HPDE6-E6E7 (cell line): ENCODE results near the gene ZNF512B.
"Not testable (repeated sequence)": the region's sequence is repeated elsewhere in the genome, so short reads cannot be mapped to it uniquely, and the experiment has no call there.

Experiments
- DNase-seq: peaks from one replicate; pipeline ENCODE4 v3.0.0; 2011; ENCODE audit warnings: missing footprints; ENCODE audit errors: extremely low spot score

ZNF512B gene

DNA sequence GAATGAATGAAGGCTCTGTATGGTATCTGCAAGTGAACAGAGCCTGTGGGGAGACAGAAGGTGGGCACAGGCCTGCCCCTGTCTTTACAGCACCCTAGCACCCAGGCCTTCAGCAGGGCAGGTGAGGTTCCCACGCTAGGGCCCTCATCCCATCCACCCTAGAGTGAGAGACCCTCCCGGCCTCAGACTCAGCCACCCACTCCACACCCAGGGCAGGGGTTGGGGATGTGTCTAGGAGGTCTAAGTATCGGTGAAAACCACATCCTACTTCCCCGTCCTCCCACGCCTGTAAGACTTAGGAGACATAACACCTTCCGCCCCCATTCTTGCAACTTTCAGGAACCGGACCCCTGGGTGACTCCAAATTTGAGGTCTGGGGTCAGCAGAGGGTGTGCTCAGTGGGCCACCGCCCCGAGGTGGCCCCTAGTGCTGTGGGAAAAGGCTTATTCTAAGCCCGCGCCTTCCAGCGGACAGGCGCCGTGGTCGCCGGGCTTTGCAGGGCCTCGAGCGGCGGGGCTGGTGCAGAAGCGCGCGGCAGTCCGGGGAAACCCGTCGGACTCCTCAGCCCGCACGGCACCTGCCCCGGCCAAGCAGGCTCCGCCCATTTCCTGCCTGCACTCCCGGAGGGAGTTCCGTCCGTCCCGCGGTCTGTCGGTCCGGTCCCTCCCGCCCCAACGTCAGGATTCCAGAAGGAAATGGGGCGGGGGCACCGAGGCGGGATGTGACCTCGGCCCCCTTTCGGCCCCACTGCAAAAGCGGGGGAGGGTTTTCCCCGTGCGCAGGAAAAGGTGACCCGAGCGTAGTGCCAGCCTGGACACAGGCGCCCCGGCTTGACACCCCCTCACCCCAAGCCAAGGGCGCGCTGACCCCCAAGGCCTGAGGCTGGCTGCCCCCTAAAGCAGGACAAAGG, 8.8 kb upstream of the ZNF512B start:
- DNase-seq, result peak; percentile 91

DNA sequence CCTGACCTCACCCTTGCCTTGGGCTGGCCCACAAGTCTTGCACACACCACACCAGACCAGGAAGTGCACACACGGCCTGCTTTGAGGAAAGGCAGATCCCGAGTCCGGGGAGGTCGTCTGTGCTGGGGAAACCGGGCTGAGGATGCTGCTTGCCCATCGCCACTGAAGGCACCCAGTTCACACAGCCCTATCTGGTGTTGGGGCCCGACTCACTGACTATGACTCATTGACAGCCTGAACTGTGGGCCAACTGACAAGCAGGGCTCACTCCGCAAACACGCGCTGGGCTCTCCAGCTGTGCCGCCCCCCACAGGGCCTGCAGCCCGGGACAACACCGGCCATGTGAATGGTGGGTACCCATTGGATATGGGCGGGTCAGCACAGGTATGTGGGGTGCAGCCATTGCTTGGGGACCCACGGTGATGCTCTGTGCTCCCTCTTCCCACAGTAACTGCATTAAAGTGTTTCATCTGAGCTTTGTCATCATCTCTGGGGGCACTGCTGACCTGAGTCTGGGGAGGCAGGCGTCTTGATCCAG, 8.1 kb upstream of the ZNF512B start:
- DNase-seq, result peak; percentile 92

DNA sequence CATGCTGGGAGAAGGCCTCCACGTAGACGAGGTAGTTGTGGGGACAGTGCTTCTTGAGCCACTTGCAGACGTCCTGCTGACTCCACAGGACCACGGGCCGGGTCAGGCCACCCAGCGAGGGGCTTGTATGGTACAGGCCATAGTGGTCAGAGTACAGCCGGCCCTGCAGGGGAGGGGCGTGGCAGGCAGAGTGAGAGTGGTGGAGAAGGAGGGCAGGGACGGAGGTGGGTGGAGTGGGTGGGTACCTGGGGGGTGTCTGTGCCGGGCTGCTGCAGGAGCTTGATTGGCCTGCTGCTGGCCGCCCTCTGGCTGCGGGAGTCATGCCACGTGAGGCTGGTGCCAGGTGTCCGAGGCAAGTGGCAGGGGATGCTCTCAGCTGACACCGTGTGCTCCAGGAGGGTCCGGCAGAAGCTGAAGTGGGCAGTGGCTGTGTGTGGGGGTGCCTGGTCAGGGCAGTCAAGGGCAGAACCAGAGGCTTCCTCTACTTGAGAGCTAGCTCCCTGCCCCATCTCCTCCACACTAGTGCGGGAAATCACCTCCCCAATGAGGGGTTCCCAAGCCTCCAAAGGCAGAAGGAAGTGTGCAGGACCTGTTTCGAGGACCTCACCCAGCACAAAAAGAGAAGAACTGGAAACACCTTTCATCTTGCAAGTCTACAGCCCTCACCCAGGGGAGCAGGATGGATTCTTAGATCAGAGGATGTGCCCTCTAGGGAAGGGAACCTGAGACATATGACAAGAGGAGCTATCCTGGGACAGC, 7.4 kb upstream of the ZNF512B start:
- no peak for DNase-seq

DNA sequence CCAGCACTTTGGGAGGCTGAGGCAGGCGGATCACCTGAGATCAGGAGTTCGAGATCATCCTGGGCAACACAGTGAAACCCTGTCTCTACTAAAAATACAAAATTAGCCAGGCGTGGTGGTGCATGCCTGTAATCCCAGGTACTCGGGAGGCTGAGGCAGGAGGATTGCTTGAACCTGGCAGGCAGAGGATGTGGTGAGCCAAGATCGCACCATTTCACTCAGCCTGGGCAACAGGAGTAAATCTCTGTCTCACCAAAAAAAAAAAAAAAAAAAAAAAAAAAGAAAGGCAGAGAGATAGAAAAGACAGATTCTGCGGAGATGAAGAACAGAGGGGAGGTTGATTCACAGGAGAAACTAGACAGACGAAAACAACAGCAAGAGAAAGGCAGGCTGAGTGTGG, 6.8 kb upstream of the ZNF512B start:
- not testable (repeated sequence) for DNase-seq

DNA sequence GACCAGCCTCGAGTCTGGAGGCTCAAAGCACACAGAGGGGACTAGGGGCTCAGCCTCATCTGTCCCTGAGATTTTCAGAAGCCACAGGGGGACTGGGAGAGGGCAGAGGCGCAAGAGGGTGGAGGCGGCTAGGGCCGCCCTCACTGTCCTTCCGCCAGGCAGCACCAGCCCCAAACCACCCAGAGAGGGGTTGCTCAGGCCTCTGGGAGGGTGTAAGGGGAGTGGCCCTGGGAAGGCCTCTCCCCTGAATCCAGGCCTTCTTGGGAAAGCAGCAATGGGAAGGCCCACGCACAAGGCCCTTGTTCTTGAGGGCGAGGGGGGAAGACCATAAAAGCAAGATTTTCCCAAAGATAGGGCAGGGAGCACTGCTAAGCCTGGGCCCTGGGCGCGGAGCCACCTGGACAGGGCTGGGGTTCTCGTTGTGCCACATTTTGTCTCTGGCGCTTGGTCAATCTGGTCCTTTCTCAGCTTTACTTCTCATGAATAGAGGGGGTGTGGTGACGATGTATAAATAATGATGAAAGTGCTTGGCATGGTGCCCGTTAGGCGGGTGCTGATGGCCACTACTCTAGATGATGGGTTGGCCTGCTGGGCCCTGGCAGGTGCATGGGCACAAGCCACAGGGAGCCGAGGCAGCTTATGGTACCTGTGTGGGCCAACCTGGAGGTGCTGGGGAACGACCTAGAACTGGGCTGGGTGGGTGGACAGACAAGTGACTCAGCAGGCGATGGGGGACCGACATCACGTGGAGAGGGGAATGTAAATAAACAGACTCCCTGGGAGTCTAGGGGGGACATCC, 4.9 kb upstream of the ZNF512B start:
- no peak for DNase-seq

DNA sequence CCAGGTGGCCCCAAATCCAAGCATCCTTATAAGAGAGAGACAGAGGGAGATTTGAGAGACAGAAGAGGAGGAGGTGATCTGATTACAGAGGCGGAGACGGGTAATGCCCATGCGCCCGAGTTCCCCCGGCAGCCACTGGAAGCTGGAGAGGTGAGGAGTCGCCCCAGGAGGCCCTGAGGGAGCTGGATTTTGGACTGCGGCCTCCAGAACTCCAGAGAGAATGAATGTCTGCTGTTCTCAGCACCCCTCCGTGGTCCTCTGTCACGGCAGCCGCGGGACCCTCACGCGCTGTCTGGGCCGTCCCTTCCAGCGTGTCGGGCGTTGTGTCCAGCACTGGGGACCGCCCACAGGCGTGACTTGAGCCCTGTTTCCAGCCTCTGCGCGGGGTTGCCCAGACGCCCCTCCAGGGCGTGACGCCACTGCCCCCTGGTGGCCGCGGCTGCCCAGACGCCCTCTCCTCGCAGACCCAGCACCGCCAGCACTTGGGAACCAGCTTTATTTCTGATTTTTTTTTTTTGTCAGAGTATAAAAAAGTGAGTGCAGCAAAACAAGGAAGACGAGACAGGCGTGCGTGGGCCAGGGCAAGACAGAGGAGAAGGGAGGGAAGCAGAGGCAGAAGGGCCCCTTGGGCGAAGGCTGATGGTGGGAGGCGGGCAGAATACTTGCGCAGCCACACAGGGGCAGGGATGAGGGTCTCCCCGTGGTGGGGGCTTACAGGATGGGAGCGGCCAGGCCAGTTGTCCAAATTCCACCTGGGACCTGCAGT, 4.1 kb upstream of the ZNF512B start:
- peak; percentile 95 for DNase-seq

DNA sequence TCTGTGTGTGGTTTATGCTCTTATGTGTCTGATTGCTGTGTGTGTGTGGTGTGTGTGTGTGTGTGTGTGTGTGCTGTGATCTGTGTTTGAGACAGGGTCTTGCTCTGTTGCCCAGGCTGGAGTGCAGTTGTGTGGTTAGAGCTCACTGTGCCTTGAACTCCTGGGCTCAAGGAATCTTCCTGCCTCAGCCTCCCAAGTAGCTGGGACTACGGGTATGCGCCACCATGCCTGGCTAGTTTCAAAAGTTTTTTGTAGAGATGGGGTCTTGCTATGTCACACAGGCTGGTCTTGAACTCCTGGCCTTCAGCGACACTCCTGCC, 3.4 kb upstream of the ZNF512B start:
- DNase-seq, result no peak

DNA sequence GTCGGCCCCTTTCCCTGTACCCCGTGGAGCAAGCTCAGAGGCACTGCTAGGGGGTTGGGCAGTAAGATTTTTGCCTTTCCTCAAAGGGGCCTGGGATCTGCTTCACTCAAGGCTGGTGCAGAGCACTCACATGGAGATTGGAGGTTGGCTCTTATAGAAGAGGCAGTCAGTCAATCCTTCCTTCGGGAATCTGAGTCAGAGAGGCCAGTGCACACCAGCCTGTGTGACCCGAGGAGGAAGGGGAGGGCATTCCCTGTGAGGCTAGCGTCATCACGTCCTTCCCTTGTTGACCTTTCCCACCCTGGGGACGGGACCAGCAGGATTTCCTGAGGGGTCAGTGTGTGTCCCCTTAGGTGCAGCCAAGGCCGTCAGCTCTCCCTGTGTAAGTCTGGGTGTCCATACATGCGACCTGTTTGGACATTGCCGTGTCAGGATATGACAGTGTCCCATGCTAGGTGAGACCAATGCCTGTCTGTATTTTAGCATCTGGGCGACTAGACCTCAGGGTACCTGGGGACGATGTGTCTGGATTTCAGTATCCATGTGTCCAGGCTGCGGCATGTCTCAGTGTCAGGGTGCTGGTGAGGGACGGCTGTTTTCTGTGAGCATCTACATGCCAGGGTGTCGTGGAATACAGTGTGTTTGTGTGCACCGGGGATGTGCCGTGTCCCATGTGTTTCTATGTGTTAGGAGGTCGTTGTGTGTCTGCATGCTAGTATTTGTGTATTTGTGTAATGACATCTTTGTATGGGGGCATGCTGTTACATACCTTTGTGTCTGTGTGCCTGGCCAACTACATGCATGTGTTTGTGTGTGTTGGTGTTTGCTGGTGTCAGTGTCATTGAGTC, 2.8 kb upstream of the ZNF512B start:
- DNase-seq, result no peak

DNA sequence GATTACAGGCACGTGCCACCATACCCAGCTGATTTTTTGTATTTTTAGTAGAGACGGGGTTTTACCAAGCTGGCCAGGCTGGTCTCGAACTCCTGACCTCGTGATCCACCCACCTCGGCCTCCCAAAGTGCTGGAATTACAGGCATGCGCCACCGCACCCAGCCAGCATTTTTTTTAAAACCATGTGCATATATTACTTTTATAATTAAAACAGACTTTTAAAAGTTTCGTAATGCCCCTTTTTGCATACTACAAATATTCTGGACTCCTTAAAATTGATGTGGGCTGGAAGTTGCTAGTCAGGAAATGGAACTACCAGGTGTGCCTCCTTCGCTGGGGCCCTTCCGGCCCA, 2.2 kb upstream of the ZNF512B start:
- not testable (repeated sequence) for DNase-seq

DNA sequence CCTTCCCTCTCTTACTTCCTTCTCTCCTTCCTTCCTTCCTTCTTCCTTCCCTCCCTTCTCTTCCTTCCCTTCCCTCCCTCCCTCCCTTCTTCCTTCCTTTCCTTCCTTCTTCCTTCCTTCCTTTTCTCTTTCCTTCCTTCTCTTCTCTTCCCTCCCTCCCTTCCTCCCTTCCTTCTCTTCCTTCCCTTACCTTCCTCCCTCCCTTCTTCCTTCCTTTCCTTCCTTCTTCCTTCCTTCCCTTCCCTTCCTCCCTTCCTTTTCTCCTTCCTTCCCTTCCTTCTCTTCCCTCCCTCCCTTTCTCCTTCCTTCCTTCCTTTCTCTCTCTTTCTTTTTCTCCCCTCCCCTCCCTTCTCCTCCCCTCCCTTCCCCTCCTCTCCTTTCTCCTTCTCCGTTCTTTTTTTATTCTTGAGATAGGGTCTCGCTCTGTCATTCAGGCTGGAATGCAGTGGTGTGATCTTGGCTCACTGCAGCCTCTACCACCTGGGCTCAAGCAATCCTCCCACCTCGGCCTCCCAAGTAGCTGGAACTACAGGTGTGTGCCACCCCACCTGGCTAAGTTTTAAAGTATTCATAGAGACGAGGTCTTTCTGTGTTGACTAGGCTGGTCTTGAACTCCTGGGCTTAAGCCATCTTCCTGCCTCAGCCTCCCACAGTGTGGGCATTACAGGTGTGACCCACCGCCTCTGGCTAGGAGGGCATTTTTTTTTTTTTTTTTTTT, 1.1 kb upstream of the ZNF512B start:
- DNase-seq, result no peak

DNA sequence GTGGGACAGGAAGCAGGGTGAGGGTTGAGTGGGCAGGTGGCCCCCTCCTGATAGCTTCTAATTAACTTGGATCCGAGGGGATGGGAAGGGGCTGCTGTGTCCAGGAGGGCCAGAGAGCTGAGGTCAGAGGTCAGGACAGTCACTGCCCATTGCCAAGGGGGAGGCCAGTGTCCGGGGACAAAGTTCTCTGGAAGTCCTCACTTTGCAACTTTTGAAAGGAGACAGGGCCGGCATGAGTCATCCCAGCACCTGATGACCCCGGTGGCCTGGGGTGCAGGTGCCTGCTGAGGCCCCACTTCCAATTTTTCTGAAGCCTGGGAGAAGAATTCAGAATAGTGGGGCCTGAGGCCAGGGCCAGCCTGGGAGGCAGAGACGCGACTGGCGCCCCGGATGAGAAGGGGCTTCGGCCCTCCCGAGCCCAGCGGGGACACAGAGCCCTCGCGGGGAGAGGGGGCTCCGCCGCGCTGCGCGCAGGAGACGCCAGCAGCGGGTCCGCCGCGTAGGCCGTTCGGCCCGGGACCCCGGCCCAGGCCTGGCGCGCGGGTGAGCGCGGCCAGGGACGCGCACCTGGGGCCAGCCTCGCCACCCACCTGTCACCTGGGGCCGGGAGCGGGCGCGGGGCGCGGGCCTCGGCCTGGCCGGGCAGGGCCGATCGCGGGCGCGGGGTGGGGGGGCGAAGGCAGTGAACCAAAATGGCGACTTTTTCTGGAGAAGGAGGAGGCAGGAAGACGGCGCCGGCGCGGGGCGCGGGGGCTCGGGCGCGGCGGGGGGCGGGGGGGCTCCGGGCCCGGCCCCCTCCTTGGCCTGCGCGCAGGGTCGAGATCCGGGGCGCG, 586 bp downstream of the ZNF512B start:
- no peak for DNase-seq

DNA sequence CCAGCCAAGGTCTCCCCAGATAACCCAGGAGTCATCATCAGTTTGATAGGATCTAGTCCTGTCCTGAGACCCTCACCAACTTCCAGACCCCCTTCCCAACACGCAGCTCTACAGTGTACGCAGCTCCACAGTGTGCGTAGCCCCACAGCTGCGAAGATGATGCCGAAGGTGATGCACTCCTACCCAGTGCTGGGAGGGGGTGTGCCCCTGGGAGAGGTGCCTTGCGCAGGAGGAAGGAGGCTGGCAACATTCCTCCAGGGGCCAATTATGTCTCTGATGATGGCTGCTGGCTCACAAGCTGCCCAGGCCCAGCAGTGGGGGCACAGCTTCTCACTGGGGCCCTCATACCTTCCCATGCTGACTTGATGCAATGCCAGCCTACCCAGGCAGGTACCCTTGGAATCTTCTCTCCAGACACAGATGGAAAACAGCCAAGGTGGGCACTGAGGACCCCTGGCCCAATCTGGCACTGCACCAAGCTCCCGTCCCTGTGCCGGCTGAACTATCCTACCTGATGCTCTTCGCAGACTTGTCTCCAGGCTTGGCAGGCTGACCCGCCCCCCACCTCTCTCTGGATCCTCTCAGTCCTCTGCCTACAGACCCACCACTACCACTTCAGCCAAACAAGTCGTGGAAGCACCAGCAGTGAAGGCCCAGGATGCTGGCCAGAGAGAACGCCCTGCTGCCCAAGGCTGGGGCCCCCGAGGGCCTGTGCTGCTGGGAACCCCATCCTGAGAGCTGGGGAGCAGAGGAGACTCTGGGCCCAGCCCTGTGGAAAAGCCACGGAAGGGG, 1.4 kb downstream of the ZNF512B start:
- DNase-seq, result no peak

DNA sequence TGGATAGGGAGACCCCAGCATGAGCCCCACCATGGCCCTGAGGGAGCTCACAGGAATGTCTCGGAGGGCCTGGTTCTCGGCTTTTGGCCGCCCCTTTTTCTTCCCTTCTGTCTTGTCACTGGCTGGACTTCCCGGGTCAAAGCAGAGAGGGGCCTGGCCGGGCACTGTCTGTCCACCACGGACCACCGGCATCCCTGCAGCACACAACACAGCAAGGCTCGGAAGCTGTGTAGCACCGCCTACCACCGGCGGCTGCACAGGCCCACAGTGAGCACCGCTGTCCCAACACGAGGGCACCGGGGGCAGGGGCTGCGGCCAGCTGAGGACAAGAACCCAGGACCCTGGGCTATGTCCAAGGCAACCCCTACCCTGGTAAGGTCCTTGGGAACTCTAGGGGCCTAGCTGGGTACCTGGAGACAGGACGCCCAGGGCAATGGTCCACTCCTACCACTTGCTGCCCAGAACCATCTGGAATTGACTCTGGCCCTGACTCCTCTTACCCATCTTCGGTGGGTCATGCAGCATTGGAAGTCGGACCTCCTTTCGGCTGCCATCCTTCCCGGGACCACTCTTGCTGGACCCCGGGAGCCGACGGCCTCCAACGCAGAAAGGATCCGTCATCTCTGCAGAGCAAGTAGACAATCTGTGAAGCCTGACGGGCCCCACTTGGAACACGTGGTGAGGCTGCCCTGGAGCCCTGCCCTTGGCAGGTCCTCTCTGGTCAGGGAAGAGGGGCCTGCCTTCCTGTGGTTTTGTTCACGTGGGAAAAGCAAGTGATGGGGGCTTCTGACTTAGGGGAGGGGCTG, 2.2 kb downstream of the ZNF512B start:
- no peak for DNase-seq

DNA sequence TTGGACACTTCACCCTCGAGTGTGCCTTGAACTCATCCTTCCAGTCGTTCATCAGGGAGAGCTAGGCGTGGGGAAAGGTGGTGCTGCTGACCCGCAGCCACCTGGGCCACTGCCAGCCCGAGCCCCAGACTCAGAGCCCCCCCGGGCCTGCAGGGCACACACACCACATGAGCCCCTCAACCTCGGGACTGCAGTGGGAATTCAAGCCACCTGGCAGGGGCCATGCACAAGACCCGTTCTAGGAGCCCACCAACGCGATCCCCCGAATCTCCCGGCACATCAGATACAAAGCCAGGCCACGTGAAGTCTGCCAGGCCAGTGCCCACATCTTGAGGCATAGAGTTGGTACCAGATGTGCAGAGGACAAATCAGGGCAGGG, 2.8 kb downstream of the ZNF512B start:
- no peak for DNase-seq

DNA sequence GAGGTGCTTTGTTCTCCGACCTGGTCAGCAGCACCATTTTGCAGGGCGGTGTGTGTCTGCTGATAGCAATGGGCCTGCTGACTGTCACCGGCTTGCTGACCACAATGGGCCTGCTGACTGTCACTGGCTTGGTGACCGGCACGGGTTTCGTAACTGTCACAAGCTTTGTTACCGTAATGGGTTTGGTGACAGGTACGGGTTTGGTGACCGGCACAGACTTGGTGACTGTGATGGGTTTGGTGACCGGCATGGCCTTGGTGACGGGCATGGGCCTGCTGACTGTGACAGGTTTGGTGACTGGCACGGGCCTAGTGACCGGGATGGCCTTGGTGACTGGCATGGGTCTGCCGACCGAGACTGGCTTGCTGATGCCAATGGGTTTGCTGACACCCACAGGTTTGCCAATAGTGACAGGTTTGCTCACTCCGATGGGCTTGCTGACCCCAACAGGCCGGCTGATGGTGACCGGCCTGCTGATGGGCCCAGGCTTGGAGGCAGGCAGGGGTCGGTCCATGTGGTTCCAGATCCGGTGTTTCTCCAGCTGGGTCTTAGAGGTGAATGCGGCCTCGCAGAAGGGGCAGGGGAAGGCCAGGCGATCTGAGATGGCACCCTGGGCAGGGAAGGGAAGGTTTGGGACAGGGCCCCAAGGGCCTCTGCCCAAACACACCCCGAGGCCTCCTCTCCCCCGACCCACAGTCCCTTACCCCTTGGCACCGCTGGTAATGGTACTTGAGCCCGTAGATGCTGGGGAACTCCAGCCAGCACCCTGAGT, 3.4 kb downstream of the ZNF512B start:
- no peak for DNase-seq

DNA sequence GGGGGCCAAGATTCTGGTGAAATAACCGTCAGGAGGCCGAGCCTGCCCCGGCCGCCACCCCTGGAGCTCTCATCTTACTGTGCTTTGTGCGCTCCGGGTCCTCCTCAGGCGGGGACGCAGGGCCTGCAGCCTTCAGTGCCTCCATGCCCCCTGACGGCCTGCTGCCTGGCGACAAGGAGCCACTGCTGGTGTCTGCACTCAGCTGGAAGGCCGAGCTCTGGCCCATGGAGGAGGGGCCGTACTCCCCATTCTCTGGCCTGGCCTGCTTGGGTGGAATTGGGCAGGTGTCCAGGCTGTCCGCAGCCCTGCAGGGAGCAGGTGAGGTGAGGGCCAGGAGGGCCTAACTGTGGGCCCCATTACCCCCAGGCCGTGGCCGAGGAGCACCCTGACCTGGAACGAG, 5.3 kb downstream of the ZNF512B start:
- DNase-seq, result no peak
